ENCODE results near the gene STK32B.

Gene STK32B

DNA sequence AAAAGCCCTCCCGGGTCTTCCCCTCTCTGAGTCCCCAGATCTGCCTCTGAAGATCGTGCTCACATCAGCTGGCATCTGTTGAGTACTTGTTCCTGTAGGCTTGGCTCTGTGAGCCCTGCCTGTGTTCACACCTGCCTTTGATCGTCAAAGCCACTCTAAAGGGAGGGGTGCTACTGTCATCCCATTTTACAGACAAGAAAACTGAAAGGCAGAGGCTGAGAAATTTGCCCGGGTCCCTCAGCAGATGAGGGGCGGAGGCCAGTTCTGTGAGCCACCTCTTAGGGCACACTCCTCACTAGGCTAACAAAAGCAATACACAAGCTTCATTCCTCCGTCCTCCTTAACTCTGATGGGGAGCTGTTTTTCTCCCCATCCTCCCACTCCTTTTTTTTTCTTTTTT lies 32.7 kb upstream of the STK32B start:
- no peak overlapping the region for H3K27ac ChIP-seq (ENCODE audit: extremely low read depth, low read depth, low read length)
- H3K4me3 ChIP-seq (ENCODE audit: low read depth, low read length), result no peak overlapping the region
- H3K4me1 ChIP-seq (ENCODE audit: control insufficient read depth, insufficient read depth, low read length), result no peaks in the 10 kb centered on the region
- no peaks in the 10 kb centered on the region for H3K36me3 ChIP-seq (ENCODE audit: control insufficient read depth in 2 of 2, insufficient read depth in 1 of 2, low read length in 2 of 2)
- TF ChIP-seq ZNF311 (tag by site-specific recombination; IDR thresholded peaks at IDR 0.05; ENCODE audit: borderline replicate concordance) (no peak), ZNF76 (tag by site-specific recombination; IDR thresholded peaks at IDR 0.05; ENCODE audit: borderline replicate concordance, low read depth) (no peak), SP2 (tag by site-specific recombination; IDR thresholded peaks at IDR 0.05) (no peak), ZNF776 (tag by site-specific recombination; IDR thresholded peaks at IDR 0.05; ENCODE audit: borderline replicate concordance) (no peak), ZNF433 (tag by site-specific recombination; IDR thresholded peaks at IDR 0.05; ENCODE audit: low read depth) (no peak), GLI2 (tag by site-specific recombination; IDR thresholded peaks at IDR 0.05; ENCODE audit: borderline replicate concordance, low read depth) (no peak), ZNF175 (tag by site-specific recombination; IDR thresholded peaks at IDR 0.05) (no peak), ZSCAN16 (tag by site-specific recombination; IDR thresholded peaks at IDR 0.05) (no peak), ZNF202 (tag by site-specific recombination; IDR thresholded peaks at IDR 0.05; ENCODE audit: borderline replicate concordance) (no peak), KLF16 (tag by site-specific recombination; IDR thresholded peaks at IDR 0.05) (no peak), KLF1 (tag by site-specific recombination; IDR thresholded peaks at IDR 0.05) (no peak), GFI1B (tag by site-specific recombination; IDR thresholded peaks at IDR 0.05) (no peak), SP3 (tag by site-specific recombination; IDR thresholded peaks at IDR 0.05) (no peak)
- TF ChIP-seq, protein P1, sequence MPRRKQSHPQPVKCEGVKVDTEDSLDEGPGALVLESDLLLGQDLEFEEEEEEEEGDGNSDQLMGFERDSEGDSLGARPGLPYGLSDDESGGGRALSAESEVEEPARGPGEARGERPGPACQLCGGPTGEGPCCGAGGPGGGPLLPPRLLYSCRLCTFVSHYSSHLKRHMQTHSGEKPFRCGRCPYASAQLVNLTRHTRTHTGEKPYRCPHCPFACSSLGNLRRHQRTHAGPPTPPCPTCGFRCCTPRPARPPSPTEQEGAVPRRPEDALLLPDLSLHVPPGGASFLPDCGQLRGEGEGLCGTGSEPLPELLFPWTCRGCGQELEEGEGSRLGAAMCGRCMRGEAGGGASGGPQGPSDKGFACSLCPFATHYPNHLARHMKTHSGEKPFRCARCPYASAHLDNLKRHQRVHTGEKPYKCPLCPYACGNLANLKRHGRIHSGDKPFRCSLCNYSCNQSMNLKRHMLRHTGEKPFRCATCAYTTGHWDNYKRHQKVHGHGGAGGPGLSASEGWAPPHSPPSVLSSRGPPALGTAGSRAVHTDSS (tag by site-specific recombination; IDR thresholded peaks at IDR 0.05), result no peak
- TF ChIP-seq, protein P2, sequence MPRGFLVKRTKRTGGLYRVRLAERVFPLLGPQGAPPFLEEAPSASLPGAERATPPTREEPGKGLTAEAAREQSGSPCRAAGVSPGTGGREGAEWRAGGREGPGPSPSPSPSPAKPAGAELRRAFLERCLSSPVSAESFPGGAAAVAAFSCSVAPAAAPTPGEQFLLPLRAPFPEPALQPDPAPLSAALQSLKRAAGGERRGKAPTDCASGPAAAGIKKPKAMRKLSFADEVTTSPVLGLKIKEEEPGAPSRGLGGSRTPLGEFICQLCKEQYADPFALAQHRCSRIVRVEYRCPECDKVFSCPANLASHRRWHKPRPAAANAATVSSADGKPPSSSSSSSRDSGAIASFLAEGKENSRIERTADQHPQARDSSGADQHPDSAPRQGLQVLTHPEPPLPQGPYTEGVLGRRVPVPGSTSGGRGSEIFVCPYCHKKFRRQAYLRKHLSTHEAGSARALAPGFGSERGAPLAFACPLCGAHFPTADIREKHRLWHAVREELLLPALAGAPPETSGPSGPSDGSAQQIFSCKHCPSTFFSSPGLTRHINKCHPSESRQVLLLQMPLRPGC (tag by site-specific recombination; IDR thresholded peaks at IDR 0.05), result no peak
- H3K9me3 ChIP-seq (ENCODE audit: control insufficient read depth, insufficient read depth, low read depth, low read length), result no peaks in the 10 kb centered on the region
- CTCF ChIA-PET, result interaction anchor here (0.7 kb wide), 2 partner anchors 249 to 325 kb away, joined by 3 read pairs; no protein-coding TSS in a partner anchor
- POLR2A ChIA-PET, result no interaction called here

DNA sequence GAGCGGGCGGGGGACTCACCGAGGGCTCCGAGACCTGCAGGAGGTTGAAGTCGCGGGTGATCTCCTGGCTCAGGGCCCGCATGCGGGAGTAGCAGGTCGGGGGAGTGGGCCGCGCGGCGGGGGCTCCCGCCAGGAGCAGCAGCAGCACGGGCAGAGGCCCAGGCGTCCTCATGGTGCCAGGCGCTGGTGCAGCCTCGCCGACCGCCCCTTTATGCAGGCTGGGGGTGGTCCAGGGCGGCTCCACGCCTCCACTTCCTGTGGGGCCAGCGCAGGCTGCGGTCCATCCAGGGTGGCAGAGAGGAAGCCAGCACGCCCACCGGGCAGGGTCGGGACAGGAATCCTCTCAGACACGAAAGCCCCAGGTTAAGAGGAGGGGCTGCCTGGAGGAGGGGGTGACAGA lies 32.0 kb upstream of the STK32B start, which contains the start of gene CYTL1:
Gene CYTL1, minus strand, starts transcription at position 185 of the 400 bp plus-strand sequence. Its CDS starts 13 bp downstream, at position 172.
- H3K4me3 ChIP-seq (ENCODE audit: low read depth, low read length), result no peak within 1 kb of the TSS
- CTCF ChIA-PET, result interaction anchor here (0.7 kb wide), 1 partner anchor 250 kb away, joined by 3 read pairs; no protein-coding TSS in a partner anchor
- POLR2A ChIA-PET, result no interaction called here
- TF ChIP-seq ZNF23 (tag by site-specific recombination; IDR thresholded peaks at IDR 0.05; ENCODE audit: borderline replicate concordance), result no peak
- no peak for TF ChIP-seq ZNF366 (tag by site-specific recombination; conservative IDR thresholded peaks at IDR 0.05)
- TF ChIP-seq ZNF239 (tag by site-specific recombination; IDR thresholded peaks at IDR 0.05), result no peak
- no peak for TF ChIP-seq ZNF202 (tag by site-specific recombination; IDR thresholded peaks at IDR 0.05; ENCODE audit: borderline replicate concordance)
- TF ChIP-seq, protein P3, sequence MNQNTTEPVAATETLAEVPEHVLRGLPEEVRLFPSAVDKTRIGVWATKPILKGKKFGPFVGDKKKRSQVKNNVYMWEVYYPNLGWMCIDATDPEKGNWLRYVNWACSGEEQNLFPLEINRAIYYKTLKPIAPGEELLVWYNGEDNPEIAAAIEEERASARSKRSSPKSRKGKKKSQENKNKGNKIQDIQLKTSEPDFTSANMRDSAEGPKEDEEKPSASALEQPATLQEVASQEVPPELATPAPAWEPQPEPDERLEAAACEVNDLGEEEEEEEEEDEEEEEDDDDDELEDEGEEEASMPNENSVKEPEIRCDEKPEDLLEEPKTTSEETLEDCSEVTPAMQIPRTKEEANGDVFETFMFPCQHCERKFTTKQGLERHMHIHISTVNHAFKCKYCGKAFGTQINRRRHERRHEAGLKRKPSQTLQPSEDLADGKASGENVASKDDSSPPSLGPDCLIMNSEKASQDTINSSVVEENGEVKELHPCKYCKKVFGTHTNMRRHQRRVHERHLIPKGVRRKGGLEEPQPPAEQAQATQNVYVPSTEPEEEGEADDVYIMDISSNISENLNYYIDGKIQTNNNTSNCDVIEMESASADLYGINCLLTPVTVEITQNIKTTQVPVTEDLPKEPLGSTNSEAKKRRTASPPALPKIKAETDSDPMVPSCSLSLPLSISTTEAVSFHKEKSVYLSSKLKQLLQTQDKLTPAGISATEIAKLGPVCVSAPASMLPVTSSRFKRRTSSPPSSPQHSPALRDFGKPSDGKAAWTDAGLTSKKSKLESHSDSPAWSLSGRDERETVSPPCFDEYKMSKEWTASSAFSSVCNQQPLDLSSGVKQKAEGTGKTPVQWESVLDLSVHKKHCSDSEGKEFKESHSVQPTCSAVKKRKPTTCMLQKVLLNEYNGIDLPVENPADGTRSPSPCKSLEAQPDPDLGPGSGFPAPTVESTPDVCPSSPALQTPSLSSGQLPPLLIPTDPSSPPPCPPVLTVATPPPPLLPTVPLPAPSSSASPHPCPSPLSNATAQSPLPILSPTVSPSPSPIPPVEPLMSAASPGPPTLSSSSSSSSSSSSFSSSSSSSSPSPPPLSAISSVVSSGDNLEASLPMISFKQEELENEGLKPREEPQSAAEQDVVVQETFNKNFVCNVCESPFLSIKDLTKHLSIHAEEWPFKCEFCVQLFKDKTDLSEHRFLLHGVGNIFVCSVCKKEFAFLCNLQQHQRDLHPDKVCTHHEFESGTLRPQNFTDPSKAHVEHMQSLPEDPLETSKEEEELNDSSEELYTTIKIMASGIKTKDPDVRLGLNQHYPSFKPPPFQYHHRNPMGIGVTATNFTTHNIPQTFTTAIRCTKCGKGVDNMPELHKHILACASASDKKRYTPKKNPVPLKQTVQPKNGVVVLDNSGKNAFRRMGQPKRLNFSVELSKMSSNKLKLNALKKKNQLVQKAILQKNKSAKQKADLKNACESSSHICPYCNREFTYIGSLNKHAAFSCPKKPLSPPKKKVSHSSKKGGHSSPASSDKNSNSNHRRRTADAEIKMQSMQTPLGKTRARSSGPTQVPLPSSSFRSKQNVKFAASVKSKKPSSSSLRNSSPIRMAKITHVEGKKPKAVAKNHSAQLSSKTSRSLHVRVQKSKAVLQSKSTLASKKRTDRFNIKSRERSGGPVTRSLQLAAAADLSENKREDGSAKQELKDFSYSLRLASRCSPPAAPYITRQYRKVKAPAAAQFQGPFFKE (tag by site-specific recombination; IDR thresholded peaks at IDR 0.05; ENCODE audit: borderline replicate concordance), result no peak
- TF ChIP-seq ZNF555 (tag by site-specific recombination; conservative IDR thresholded peaks at IDR 0.05), result no peak
- no peak for TF ChIP-seq ZNF221 (tag by site-specific recombination; IDR thresholded peaks at IDR 0.05; ENCODE audit: borderline replicate concordance)
- no peak for TF ChIP-seq ZSCAN30 (tag by site-specific recombination; IDR thresholded peaks at IDR 0.05)
- TF ChIP-seq, protein P4, sequence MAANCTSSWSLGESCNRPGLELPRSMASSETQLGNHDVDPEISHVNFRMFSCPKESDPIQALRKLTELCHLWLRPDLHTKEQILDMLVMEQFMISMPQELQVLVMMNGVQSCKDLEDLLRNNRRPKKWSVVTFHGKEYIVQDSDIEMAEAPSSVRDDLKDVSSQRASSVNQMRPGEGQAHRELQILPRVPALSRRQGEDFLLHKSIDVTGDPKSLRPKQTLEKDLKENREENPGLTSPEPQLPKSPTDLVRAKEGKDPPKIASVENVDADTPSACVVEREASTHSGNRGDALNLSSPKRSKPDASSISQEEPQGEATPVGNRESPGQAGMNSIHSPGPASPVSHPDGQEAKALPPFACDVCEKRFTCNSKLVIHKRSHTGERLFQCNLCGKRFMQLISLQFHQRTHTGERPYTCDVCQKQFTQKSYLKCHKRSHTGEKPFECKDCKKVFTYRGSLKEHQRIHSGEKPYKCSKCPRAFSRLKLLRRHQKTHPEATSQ (tag by site-specific recombination; IDR thresholded peaks at IDR 0.05), result no peak
- TF ChIP-seq HOXC10 (CRISPR knock-in tag; IDR thresholded peaks at IDR 0.05), result no peak
- no peak for TF ChIP-seq SCRT2 (tag by site-specific recombination; IDR thresholded peaks at IDR 0.05)
- no peak for TF ChIP-seq ZNF791 (tag by site-specific recombination; IDR thresholded peaks at IDR 0.05)
- no peak for TF ChIP-seq HOXA7 (CRISPR knock-in tag; IDR thresholded peaks at IDR 0.05; ENCODE audit: borderline replicate concordance)

More for the DNA sequence above, 32.0 kb upstream of the STK32B start, which contains the start of gene CYTL1:
- no peak within 1 kb of the TSS for H3K27ac ChIP-seq (ENCODE audit: extremely low read depth, low read depth, low read length)
- H3K9me3 ChIP-seq (ENCODE audit: control insufficient read depth, insufficient read depth, low read depth, low read length), result no peaks in the 10 kb centered on the region
- H3K4me1 ChIP-seq (ENCODE audit: control insufficient read depth, insufficient read depth, low read length), result no peaks in the 10 kb centered on the region
- no peaks in the 10 kb centered on the region for H3K36me3 ChIP-seq (ENCODE audit: control insufficient read depth in 2 of 2, insufficient read depth in 1 of 2, low read length in 2 of 2)

All from HEK293 (cell line).